RWPE1 (cell line): ENCODE measurements around the gene ACOT12.

Experiments used
- CTCF ChIA-PET: fragments of 350-600 bp; sonication (Branson Sonifier 250); formaldehyde crosslinking; extraction: SDS; loops from one replicate; lab custom pipeline; 2021; lab: Yijun Ruan, JAX
- POLR2A ChIA-PET: fragments of 400-600 bp; formaldehyde crosslinking; extraction: SDS; loops from one replicate; lab custom pipeline; 2020; ENCODE audit warnings: antibody characterized with exemption; ENCODE audit not compliant: low non-redundant PET; lab: Yijun Ruan, JAX
- DNase-seq: peaks from one replicate; pipeline ENCODE4 v3.0.0; 2012; ENCODE audit warnings: low spot score
- H3K27ac ChIP-seq: fragments of 450-650 bp; 2 replicates; pipeline ENCODE4 v1.5.1; 2017
- TF ChIP-seq, protein P1 (sequence below): fragments of 450-650 bp; conservative IDR thresholded peaks from 2 replicates; pipeline ENCODE4 v1.5.1; 2017; ENCODE audit warnings: low read depth, mild to moderate bottlenecking

The ACOT12 gene

DNA sequence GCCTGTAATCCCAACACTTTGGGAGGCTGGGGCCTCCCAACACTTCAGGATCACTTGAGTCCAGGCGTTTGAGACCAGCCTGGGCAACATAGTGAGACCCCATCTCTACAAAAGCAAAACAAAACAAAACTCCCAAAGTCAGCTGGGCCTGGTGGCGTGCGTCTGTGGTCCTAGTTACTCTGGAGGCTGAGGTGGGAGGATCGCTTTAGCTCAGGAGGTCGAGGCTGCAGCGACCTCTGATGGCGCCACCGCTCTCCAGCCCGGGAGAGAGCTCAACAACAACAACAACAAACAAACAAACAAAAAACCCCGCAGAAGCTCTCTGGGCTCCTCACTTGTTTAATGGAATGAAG lies 528 bp downstream of the ACOT12 start:
- TF ChIP-seq, protein P1, sequence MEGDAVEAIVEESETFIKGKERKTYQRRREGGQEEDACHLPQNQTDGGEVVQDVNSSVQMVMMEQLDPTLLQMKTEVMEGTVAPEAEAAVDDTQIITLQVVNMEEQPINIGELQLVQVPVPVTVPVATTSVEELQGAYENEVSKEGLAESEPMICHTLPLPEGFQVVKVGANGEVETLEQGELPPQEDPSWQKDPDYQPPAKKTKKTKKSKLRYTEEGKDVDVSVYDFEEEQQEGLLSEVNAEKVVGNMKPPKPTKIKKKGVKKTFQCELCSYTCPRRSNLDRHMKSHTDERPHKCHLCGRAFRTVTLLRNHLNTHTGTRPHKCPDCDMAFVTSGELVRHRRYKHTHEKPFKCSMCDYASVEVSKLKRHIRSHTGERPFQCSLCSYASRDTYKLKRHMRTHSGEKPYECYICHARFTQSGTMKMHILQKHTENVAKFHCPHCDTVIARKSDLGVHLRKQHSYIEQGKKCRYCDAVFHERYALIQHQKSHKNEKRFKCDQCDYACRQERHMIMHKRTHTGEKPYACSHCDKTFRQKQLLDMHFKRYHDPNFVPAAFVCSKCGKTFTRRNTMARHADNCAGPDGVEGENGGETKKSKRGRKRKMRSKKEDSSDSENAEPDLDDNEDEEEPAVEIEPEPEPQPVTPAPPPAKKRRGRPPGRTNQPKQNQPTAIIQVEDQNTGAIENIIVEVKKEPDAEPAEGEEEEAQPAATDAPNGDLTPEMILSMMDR = no peak
- H3K27ac ChIP-seq = no peak overlapping the region
- POLR2A ChIA-PET = no interaction called here
- CTCF ChIA-PET = interaction anchor here (1.0 kb wide), 1 partner anchor 772 kb away, joined by 3 read pairs; no protein-coding TSS in a partner anchor
- no peak for DNase-seq

GRCh38 chr5:81389025-81389424 lies 4.9 kb downstream of the ACOT12 start:
- no peak overlapping the region for H3K27ac ChIP-seq
- no peak for DNase-seq
- TF ChIP-seq, protein P1 = no peak
- ChIA-PET CTCF (no interaction called here), POLR2A (no interaction called here)

DNA sequence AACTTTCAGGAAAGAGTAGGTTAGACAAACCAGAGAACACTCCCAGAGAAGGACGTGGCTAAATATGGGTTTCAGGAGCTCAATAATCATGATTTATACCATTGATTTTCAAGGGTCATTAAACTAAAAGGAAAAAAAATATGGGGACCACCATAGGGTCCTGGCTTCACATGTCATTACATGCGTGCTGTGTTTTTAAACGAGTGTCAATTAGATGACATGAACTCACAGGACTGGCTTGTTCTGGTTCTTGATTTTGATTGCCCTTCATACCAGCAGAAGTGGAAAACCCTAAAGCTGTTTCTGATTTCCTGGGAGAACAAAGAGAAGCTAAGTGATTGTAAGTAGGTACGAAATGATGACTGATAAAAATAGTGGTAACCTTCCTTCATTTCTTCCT lies 5.8 kb downstream of the ACOT12 start:
- H3K27ac ChIP-seq = no peak overlapping the region
- ChIA-PET CTCF (interaction anchor here (0.6 to 0.7 kb wide), 2 partner anchors 22 to 756 kb away, joined by 3 to 5 read pairs; no protein-coding TSS in a partner anchor), POLR2A (no interaction called here)
- DNase-seq = no peak
- TF ChIP-seq, protein P1 = no peak

DNA sequence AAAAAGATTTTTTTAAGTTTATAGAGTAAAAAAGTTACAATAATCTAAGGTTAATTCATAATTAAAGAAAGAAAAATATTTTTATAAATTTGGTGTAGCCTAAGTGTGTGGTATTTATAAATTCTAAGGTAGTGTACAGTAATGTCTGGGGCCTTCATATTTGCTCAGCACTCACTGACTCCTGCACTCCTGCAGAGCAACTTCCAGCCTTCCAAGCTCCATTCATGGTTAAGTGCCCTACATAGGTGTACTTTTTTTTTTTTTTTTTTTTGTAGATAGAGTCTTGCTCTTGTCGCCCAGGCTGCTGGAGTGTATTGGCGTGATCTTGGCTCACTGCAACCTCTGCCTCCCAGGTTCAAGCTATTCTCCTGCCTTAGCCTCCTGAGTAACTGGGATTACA lies 10.1 kb downstream of the ACOT12 start:
- no peak for DNase-seq
- POLR2A ChIA-PET = no interaction called here
- CTCF ChIA-PET = interaction anchor here (0.7 kb wide), 1 partner anchor 943 kb away, joined by 3 read pairs; no protein-coding TSS in a partner anchor
- no peak overlapping the region for H3K27ac ChIP-seq
- TF ChIP-seq, protein P1 = no peak

GRCh38 chr5:81371354-81371876 lies 22.5 kb downstream of the ACOT12 start:
- ChIA-PET POLR2A (no interaction called here), CTCF (no interaction called here)
- DNase-seq = no peak

GRCh38 chr5:81370912-81371311 lies 23.0 kb downstream of the ACOT12 start:
- TF ChIP-seq, protein P1 = no peak
- CTCF ChIA-PET = no interaction called here
- no peak overlapping the region for H3K27ac ChIP-seq
- no peak for DNase-seq
- POLR2A ChIA-PET = no interaction called here

More at GRCh38 chr5:81371354-81371876, 22.5 kb downstream of the ACOT12 start:
- H3K27ac ChIP-seq = no peak overlapping the region
- TF ChIP-seq, protein P1 = no peak
